ENCODE measurements around the gene ADCY1. TPM values are rescaled to one million over a fixed set of nuclear protein-coding genes. Genes with fewer than 3 reads are reported as not detected.
A peak's percentile ranks its signal among the peaks of the same experiment; 100 is the strongest.
"Not testable (repeated sequence)": the region's sequence is repeated elsewhere in the genome, so short reads cannot be mapped to it uniquely, and the experiment has no call there.

Gene ADCY1
- total and polyA plus RNA-seq, 2 donors (not counting 3 experiments of a cell fraction or from before 2014, with no cell fraction given): 0.52 to 1.6 TPM

DNA sequence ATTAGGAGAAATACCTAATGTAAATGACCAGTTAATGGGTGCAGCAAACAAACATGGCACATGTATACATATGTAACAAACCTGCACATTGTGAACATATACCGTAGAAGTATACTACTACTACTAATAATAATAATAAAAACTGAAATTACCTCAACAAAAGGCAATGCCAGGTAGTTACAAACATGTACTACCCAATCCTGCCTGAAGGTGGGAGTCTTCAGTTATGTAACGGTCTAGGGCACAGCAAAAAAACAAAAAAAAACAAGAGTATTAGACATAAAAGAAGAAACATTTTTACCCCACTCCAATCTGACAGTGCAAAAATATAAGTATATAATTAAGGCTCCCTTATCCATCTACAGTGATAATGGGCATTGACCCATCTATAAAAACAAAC lies 182.6 kb downstream of the ADCY1 start:
- FAIRE-seq; H2AFZ ChIP-seq (ENCODE audit: low read depth, low read length); H3K9ac ChIP-seq (replicated peaks; ENCODE audit: extremely low read depth, insufficient read depth, low read length); dilution Hi-C loops (cut with MboI; ENCODE audit: extremely low pct_ligation_motif_present, low sequenced_read_pairs); H3K4me3 ChIP-seq (replicated peaks in 1 of 3; ENCODE audit: insufficient read depth in 1 of 3, low read depth in 1 of 3, low read length in 3 of 3); H3K27me3 ChIP-seq (ENCODE audit: control insufficient read depth in 2 of 2, insufficient read depth in 2 of 2, low read length in 2 of 2); H3K4me1 ChIP-seq (ENCODE audit: control insufficient read depth, extremely low read depth, insufficient read depth, low read length); H3K4me2 ChIP-seq (ENCODE audit: insufficient read depth, low read length); CTCF ChIA-PET; H3K9me3 ChIP-seq (replicated peaks; ENCODE audit: control insufficient read depth, insufficient read depth, low read length); DNase-seq (ENCODE audit: low read depth, low spot score); intact Hi-C loops (cut with micrococcal nuclease); H4K20me1 ChIP-seq (replicated peaks; ENCODE audit: control insufficient read depth, extremely low read depth, insufficient read depth, low read length); H3K79me2 ChIP-seq (ENCODE audit: control insufficient read depth, insufficient read depth, low read length); H3K36me3 ChIP-seq (ENCODE audit: control insufficient read depth in 2 of 2, extremely low read depth in 1 of 2, insufficient read depth in 2 of 2, low read length in 2 of 2); BruUV-seq (replicated peaks); H3K9me1 ChIP-seq (replicated peaks; ENCODE audit: control insufficient read depth, extremely low read depth, insufficient read depth, low read length); H3K27ac ChIP-seq (ENCODE audit: insufficient read depth, low read depth, low read length); POLR2A ChIA-PET: not testable (repeated sequence)

DNA sequence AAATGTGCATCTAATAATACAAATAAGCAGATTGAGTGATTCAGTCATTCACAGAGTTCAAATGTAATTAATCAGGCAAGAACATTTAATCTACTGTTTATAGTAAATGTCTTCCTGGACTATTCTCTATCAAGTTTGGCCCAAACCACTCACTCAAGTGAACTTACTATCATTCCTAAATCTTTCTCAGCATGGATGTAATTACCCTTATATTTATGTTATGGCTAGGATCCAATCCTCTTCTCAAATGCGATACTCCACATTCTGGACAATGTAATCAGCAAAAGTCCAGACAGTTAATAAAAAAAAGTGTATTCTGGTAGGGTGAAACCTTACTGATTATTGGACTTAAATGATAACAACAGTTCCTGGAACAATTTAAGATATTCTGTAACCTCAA lies 185.3 kb downstream of the ADCY1 start:
- H3K9ac ChIP-seq (replicated peaks; ENCODE audit: extremely low read depth, insufficient read depth, low read length); H4K20me1 ChIP-seq (replicated peaks; ENCODE audit: control insufficient read depth, extremely low read depth, insufficient read depth, low read length); DNase-seq (ENCODE audit: low read depth, low spot score); H2AFZ ChIP-seq (ENCODE audit: low read depth, low read length); intact Hi-C loops (cut with micrococcal nuclease); H3K4me2 ChIP-seq (ENCODE audit: insufficient read depth, low read length); H3K4me1 ChIP-seq (ENCODE audit: control insufficient read depth, extremely low read depth, insufficient read depth, low read length); H3K9me3 ChIP-seq (replicated peaks; ENCODE audit: control insufficient read depth, insufficient read depth, low read length); FAIRE-seq; POLR2A ChIA-PET; BruUV-seq (replicated peaks); CTCF ChIA-PET; H3K36me3 ChIP-seq (ENCODE audit: control insufficient read depth in 2 of 2, extremely low read depth in 1 of 2, insufficient read depth in 2 of 2, low read length in 2 of 2); H3K79me2 ChIP-seq (ENCODE audit: control insufficient read depth, insufficient read depth, low read length); H3K4me3 ChIP-seq (replicated peaks in 1 of 3; ENCODE audit: insufficient read depth in 1 of 3, low read depth in 1 of 3, low read length in 3 of 3); H3K27me3 ChIP-seq (ENCODE audit: control insufficient read depth in 2 of 2, insufficient read depth in 2 of 2, low read length in 2 of 2); H3K9me1 ChIP-seq (replicated peaks; ENCODE audit: control insufficient read depth, extremely low read depth, insufficient read depth, low read length); dilution Hi-C loops (cut with MboI; ENCODE audit: extremely low pct_ligation_motif_present, low sequenced_read_pairs); H3K27ac ChIP-seq (ENCODE audit: insufficient read depth, low read depth, low read length): not testable (repeated sequence)

DNA sequence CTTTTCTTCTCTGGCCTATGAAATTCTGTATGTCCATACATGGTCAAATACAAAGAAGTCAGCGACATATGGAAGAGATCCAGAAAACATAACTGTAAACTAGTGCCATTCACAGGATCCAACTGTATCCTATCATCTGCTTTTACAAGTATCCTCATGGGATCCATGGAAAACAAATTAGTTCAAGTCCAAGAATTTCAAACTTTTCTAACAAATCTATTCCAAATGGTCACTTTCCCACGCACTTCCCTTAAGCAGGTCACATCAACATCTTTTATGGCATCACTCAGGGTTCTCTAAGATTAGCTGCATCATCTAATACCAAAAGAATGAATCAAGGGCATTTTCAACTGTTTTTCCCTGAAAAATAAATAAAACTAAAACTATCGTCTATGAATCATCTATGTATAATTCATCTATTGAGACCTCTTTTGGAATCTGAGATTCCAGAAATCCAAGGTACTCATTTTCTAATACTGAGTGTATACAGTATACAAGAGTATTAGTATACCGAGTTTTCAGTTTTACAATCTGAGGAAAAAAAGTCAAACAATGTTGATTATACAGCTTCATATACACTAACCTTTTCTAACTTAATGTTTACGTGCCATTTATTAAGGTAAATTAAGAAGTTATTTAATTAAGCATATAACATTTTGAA lies 187.5 kb downstream of the ADCY1 start:
- H3K79me2 ChIP-seq (ENCODE audit: control insufficient read depth, insufficient read depth, low read length); H3K4me2 ChIP-seq (ENCODE audit: insufficient read depth, low read length); FAIRE-seq; BruUV-seq (replicated peaks); H3K4me3 ChIP-seq (replicated peaks in 1 of 3; ENCODE audit: insufficient read depth in 1 of 3, low read depth in 1 of 3, low read length in 3 of 3); H3K9ac ChIP-seq (replicated peaks; ENCODE audit: extremely low read depth, insufficient read depth, low read length); H3K27me3 ChIP-seq (ENCODE audit: control insufficient read depth in 2 of 2, insufficient read depth in 2 of 2, low read length in 2 of 2); H3K36me3 ChIP-seq (ENCODE audit: control insufficient read depth in 2 of 2, extremely low read depth in 1 of 2, insufficient read depth in 2 of 2, low read length in 2 of 2); H4K20me1 ChIP-seq (replicated peaks; ENCODE audit: control insufficient read depth, extremely low read depth, insufficient read depth, low read length); H3K9me1 ChIP-seq (replicated peaks; ENCODE audit: control insufficient read depth, extremely low read depth, insufficient read depth, low read length); H3K27ac ChIP-seq (ENCODE audit: insufficient read depth, low read depth, low read length); dilution Hi-C loops (cut with MboI; ENCODE audit: extremely low pct_ligation_motif_present, low sequenced_read_pairs); H3K9me3 ChIP-seq (replicated peaks; ENCODE audit: control insufficient read depth, insufficient read depth, low read length); intact Hi-C loops (cut with micrococcal nuclease); H3K4me1 ChIP-seq (ENCODE audit: control insufficient read depth, extremely low read depth, insufficient read depth, low read length); POLR2A ChIA-PET; H2AFZ ChIP-seq (ENCODE audit: low read depth, low read length): not testable (repeated sequence)
- peak; percentile 58 for DNase-seq (ENCODE audit: low read depth, low spot score)
- CTCF ChIA-PET: interaction anchor here (1.5 kb wide), 1 partner anchor 93 kb away, joined by 3 read pairs; no protein-coding TSS in a partner anchor

DNA sequence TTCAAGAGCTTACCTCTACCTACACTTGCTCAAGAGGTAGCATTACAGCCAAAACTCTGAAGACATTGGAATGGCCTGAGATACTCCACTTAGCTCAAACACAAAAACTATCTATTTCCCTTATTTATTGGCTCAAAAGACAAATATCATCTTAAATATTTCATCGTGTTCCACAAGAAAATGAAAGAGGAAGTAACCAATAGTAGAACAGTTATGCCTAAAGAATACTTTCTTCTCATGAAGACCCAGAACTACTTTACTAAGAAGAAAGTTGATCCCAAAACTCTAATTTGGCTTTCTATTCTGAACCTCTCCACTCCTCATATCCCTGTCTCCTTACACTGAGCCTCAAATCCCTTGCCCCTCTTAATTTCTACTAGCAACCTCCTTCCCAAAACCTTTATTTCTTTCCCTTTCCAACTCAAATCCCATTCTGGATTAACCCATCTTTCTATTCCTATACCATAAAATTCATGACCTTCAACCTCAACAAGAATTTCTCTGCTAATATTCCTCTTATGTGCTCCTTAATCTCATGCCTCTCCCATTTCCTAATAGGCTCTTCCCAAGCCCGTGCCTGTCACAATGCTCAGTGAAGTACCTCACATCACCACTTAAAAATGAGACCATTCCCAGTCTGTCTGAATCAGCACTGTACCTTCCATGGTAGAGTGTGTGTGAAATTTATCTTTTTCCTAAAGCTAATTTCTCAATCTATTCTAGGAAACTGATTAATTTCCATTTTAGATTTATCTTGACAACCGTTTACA lies 188.2 kb downstream of the ADCY1 start:
- BruUV-seq (replicated peaks): TSS peak; percentile 52
- intact Hi-C loops (cut with micrococcal nuclease); H3K36me3 ChIP-seq (ENCODE audit: control insufficient read depth in 2 of 2, extremely low read depth in 1 of 2, insufficient read depth in 2 of 2, low read length in 2 of 2); H3K27ac ChIP-seq (ENCODE audit: insufficient read depth, low read depth, low read length); H2AFZ ChIP-seq (ENCODE audit: low read depth, low read length); H3K9ac ChIP-seq (replicated peaks; ENCODE audit: extremely low read depth, insufficient read depth, low read length); H4K20me1 ChIP-seq (replicated peaks; ENCODE audit: control insufficient read depth, extremely low read depth, insufficient read depth, low read length); FAIRE-seq; H3K9me1 ChIP-seq (replicated peaks; ENCODE audit: control insufficient read depth, extremely low read depth, insufficient read depth, low read length); H3K9me3 ChIP-seq (replicated peaks; ENCODE audit: control insufficient read depth, insufficient read depth, low read length); H3K4me2 ChIP-seq (ENCODE audit: insufficient read depth, low read length); H3K27me3 ChIP-seq (ENCODE audit: control insufficient read depth in 2 of 2, insufficient read depth in 2 of 2, low read length in 2 of 2); H3K4me1 ChIP-seq (ENCODE audit: control insufficient read depth, extremely low read depth, insufficient read depth, low read length); H3K4me3 ChIP-seq (replicated peaks in 1 of 3; ENCODE audit: insufficient read depth in 1 of 3, low read depth in 1 of 3, low read length in 3 of 3); POLR2A ChIA-PET; H3K79me2 ChIP-seq (ENCODE audit: control insufficient read depth, insufficient read depth, low read length); dilution Hi-C loops (cut with MboI; ENCODE audit: extremely low pct_ligation_motif_present, low sequenced_read_pairs): not testable (repeated sequence)
- CTCF ChIA-PET: interaction anchor here (1.5 kb wide), 1 partner anchor 92 kb away, joined by 3 read pairs; no protein-coding TSS in a partner anchor
- peak; percentile 8 for DNase-seq (ENCODE audit: low read depth, low spot score)

Data from endothelial cell of umbilical vein (primary cell).